HEK293 (cell line): Measurements from ENCODE around the gene PCA3.
A peak's percentile ranks its signal among the peaks of the same experiment; 100 is the strongest.

Experiments
- CTCF ChIA-PET: fragments of 350-600 bp; formaldehyde crosslinking; extraction: SDS; loops from one replicate; lab custom pipeline; 2021; ENCODE audit warnings: antibody characterized with exemption; lab: Yijun Ruan, JAX
- POLR2A ChIA-PET: fragments of 300-600 bp; formaldehyde crosslinking; extraction: SDS; loops from one replicate; lab custom pipeline; 2020; ENCODE audit warnings: antibody characterized with exemption, inconsistent platforms; lab: Yijun Ruan, JAX
- H3K27ac ChIP-seq: fragments of 200-500 bp; sonication (Bioruptor generic); 2 replicates; pipeline ENCODE4 v1.5.1; 2014; ENCODE audit warnings: low read depth, low read length, control low read depth, inconsistent platforms; ENCODE audit errors: extremely low read depth
- H3K36me3 ChIP-seq, 2 experiments: fragments of 200-500 bp in 1 of 2; sonication (Bioruptor generic) in 1 of 2; 1 replicate in 1 of 2; 2 replicates in 1 of 2; pipeline ENCODE4 v1.5.1; 2014 to 2017; ENCODE audit warnings: inconsistent platforms in 2 of 2, low read length in 2 of 2; ENCODE audit not compliant: control insufficient read depth in 2 of 2, insufficient read depth in 1 of 2
- H3K4me1 ChIP-seq: fragments of 200-500 bp; sonication (Bioruptor generic); 2 replicates; pipeline ENCODE4 v1.5.1; 2014; ENCODE audit warnings: mild to moderate bottlenecking, low read length, inconsistent platforms; ENCODE audit not compliant: control insufficient read depth, insufficient read depth
- H3K4me3 ChIP-seq: 2 replicates; pipeline ENCODE4 v1.5.1; 2011; ENCODE audit warnings: low read depth, mild to moderate bottlenecking, control low read depth, low read length, moderate library complexity
- H3K9me3 ChIP-seq: fragments of 200-500 bp; sonication (Bioruptor generic); 2 replicates; pipeline ENCODE4 v1.5.1; 2014; ENCODE audit warnings: low read depth, low read length, inconsistent platforms; ENCODE audit not compliant: control insufficient read depth, insufficient read depth
- EGR2 ChIP-seq: fragments of 450-650 bp; formaldehyde crosslinking; IDR thresholded peaks from 2 replicates; pipeline ENCODE4 v1.5.1; 2016; ENCODE audit warnings: low read depth, missing biosample characterization, missing genetic modification characterization
- KLF16 ChIP-seq: fragments of 450-650 bp; formaldehyde crosslinking; IDR thresholded peaks from 2 replicates; pipeline ENCODE4 v1.5.1; 2017; ENCODE audit warnings: missing biosample characterization, missing genetic modification characterization
- KLF17 ChIP-seq: fragments of 450-650 bp; formaldehyde crosslinking; IDR thresholded peaks from 2 replicates; pipeline ENCODE4 v1.5.1; 2016; ENCODE audit warnings: missing biosample characterization, missing genetic modification characterization
- KLF7 ChIP-seq: fragments of 450-650 bp; formaldehyde crosslinking; IDR thresholded peaks from 2 replicates; pipeline ENCODE4 v1.5.1; 2016; ENCODE audit warnings: missing biosample characterization, missing genetic modification characterization, borderline replicate concordance
- KLF9 ChIP-seq: fragments of 450-650 bp; formaldehyde crosslinking; IDR thresholded peaks from 2 replicates; pipeline ENCODE4 v1.5.1; 2016; ENCODE audit warnings: missing biosample characterization, missing genetic modification characterization, low read depth
- PRDM2 ChIP-seq: fragments of 450-650 bp; formaldehyde crosslinking; IDR thresholded peaks from 2 replicates; pipeline ENCODE4 v1.5.1; 2016; ENCODE audit warnings: missing biosample characterization, missing genetic modification characterization, borderline replicate concordance
- RBAK ChIP-seq: fragments of 450-650 bp; formaldehyde crosslinking; IDR thresholded peaks from 2 replicates; pipeline ENCODE4 v1.5.1; 2016; ENCODE audit warnings: missing biosample characterization, missing genetic modification characterization
- SCRT1 ChIP-seq: fragments of 450-650 bp; formaldehyde crosslinking; IDR thresholded peaks from 2 replicates; pipeline ENCODE4 v1.5.1; 2016; ENCODE audit warnings: missing biosample characterization, missing genetic modification characterization, borderline replicate concordance
- ZBTB48 ChIP-seq: fragments of 450-650 bp; formaldehyde crosslinking; IDR thresholded peaks from 2 replicates; pipeline ENCODE4 v1.5.1; 2016; ENCODE audit warnings: missing biosample characterization, missing genetic modification characterization
- ZFHX2 ChIP-seq: fragments of 450-650 bp; formaldehyde crosslinking; conservative IDR thresholded peaks from 2 replicates; pipeline ENCODE4 v1.5.1; 2016; ENCODE audit warnings: missing biosample characterization, missing genetic modification characterization
- ZFP41 ChIP-seq: fragments of 450-650 bp; formaldehyde crosslinking; IDR thresholded peaks from 2 replicates; pipeline ENCODE4 v1.5.1; 2016; ENCODE audit warnings: missing biosample characterization, missing genetic modification characterization, borderline replicate concordance
- ZNF10 ChIP-seq: fragments of 450-650 bp; formaldehyde crosslinking; IDR thresholded peaks from 2 replicates; pipeline ENCODE4 v1.5.1; 2017; ENCODE audit warnings: missing biosample characterization, missing genetic modification characterization
- ZNF341 ChIP-seq: fragments of 450-650 bp; formaldehyde crosslinking; IDR thresholded peaks from 2 replicates; pipeline ENCODE4; 2016; ENCODE audit warnings: low read depth, missing biosample characterization, missing genetic modification characterization
- ZNF488 ChIP-seq: fragments of 450-650 bp; formaldehyde crosslinking; IDR thresholded peaks from 2 replicates; pipeline ENCODE4 v1.5.1; 2016; ENCODE audit warnings: missing biosample characterization, missing genetic modification characterization
- ZNF768 ChIP-seq: fragments of 450-650 bp; formaldehyde crosslinking; IDR thresholded peaks from 2 replicates; pipeline ENCODE4 v1.5.1; 2018; ENCODE audit warnings: missing biosample characterization, mild to moderate bottlenecking, missing genetic modification characterization
- ZSCAN30 ChIP-seq: fragments of 450-650 bp; IDR thresholded peaks from 2 replicates; pipeline ENCODE4 v1.5.1; 2018; ENCODE audit warnings: missing biosample characterization, mild to moderate bottlenecking, missing genetic modification characterization, moderate library complexity

Gene PCA3

GRCh38 chr9:76810377-76810957 lies 46.2 kb downstream of the PCA3 start (continued):
- TF ChIP-seq ZSCAN30, result 0 out of 2 replicates have a peak, but pooled peaks have one; percentile 12
- no peak for TF ChIP-seq ZNF341 (tag by site-specific recombination)
- TF ChIP-seq SCRT1 (tag by site-specific recombination), result 0 out of 2 replicates have a peak, but pooled peaks have one; percentile 9
- no peak for TF ChIP-seq ZNF488
- TF ChIP-seq ZFHX2, result no peak
- TF ChIP-seq ZNF768 (tag by site-specific recombination), result no peak
- TF ChIP-seq, all 188 proteins: peak for 6

GRCh38 chr9:76812591-76812990 lies 48.4 kb downstream of the PCA3 start:
- H3K9me3 ChIP-seq, result no peaks in the 10 kb centered on the region
- no peak overlapping the region for H3K27ac ChIP-seq
- no peaks in the 10 kb centered on the region for H3K4me1 ChIP-seq
- TF ChIP-seq EGR2 (tag by site-specific recombination) (no peak), RBAK (tag by site-specific recombination) (no peak), KLF7 (tag by site-specific recombination) (no peak), KLF16 (no peak), ZBTB48 (no peak), KLF17 (tag by site-specific recombination) (no peak), ZFP41 (tag by site-specific recombination) (no peak)
- no peaks in the 10 kb centered on the region for H3K36me3 ChIP-seq
- H3K4me3 ChIP-seq, result no peak overlapping the region
- CTCF ChIA-PET, result interaction anchor here (0.6 to 9.1 kb wide), 8 partner anchors 98 to 340 kb away, joined by 3 to 92 read pairs (median 6); no protein-coding TSS in a partner anchor
- POLR2A ChIA-PET, result no interaction called here

GRCh38 chr9:76817489-76817888 lies 53.3 kb downstream of the PCA3 start:
- CTCF ChIA-PET, result interaction anchor here (0.6 to 1.2 kb wide), 3 partner anchors 170 to 360 kb away, joined by 3 to 4 read pairs (median 3); partner anchors contain the start of gene VPS13A
- Histone ChIP-seq H3K36me3 (no peaks in the 10 kb centered on the region), H3K9me3 (no peaks in the 10 kb centered on the region), H3K4me1 (no peaks in the 10 kb centered on the region), H3K4me3 (no peak overlapping the region), H3K27ac (no peak overlapping the region)
- POLR2A ChIA-PET, result no interaction called here
- TF ChIP-seq PRDM2 (tag by site-specific recombination) (no peak), ZNF10 (0 out of 2 replicates have a peak, but pooled peaks have one; percentile 60), KLF9 (tag by site-specific recombination) (no peak)
- TF ChIP-seq, all 188 proteins: peak for 1
